PC-9 (cell line): Measurements from ENCODE around the gene TMPRSS2.

Experiments
- CTCF ChIP-seq: fragments of 200-600 bp; sonication (generic); conservative IDR thresholded peaks from 2 replicates; pipeline ENCODE4 v1.6.1; 2017; ENCODE audit warnings: mixed run types, antibody characterized with exemption, mild to moderate bottlenecking, moderate library complexity
- EZH2 ChIP-seq: fragments of 200-600 bp; sonication (generic); IDR thresholded peaks from 2 replicates; pipeline ENCODE4 v1.8.0; 2017; ENCODE audit warnings: antibody characterized with exemption, low read depth

- no peak for TF ChIP-seq CTCF
- no peak for TF ChIP-seq EZH2
Observed at GRCh38 chr21:41500931-41501381, 7.0 kb downstream of the TMPRSS2 start.
